Activated CD8-positive, alpha-beta T cell treated with anti-CD3 and anti-CD28 coated beads, Interleukin-2, amount 10 ng/mL, durations not matched to agents 7 days and 5 days (primary cell): Measurements from ENCODE around the gene KIAA1614. TPM values are rescaled to one million over a fixed set of nuclear protein-coding genes. Genes with fewer than 3 reads are reported as not detected.

Source experiments
- ATAC-seq: fragments of 150-1000 bp; cut with Tn5 transposase; one replicate; pipeline ENCODE4 v1.10.0; 2021; ENCODE audit warnings: moderate library complexity
- CTCF ChIA-PET: fragments of 350-600 bp; sonication (Branson Sonifier 250); formaldehyde crosslinking; loops from one replicate; lab custom pipeline; 2021; ENCODE audit warnings: antibody characterized with exemption; lab: Charles Lee
- POLR2A ChIA-PET: fragments of 350-600 bp; sonication (Branson Sonifier 250); formaldehyde crosslinking; loops from one replicate; lab custom pipeline; 2021; ENCODE audit warnings: antibody characterized with exemption; lab: Charles Lee
- DNase-seq: peaks from one replicate; pipeline ENCODE4 v3.0.0-alpha.2; 2020
- H3K27ac Mint-ChIP-seq: one replicate; pipeline ENCODE4 v1.8.0; 2021; ENCODE audit warnings: mild to moderate bottlenecking, mixed read lengths
- H3K27me3 Mint-ChIP-seq: one replicate; pipeline ENCODE4 v1.8.0; 2021; ENCODE audit warnings: low read depth, mixed read lengths
- H3K36me3 Mint-ChIP-seq: one replicate; pipeline ENCODE4 v1.8.0; 2021; ENCODE audit warnings: low read depth, mixed read lengths
- H3K4me1 Mint-ChIP-seq: one replicate; pipeline ENCODE4 v1.8.0; 2021; ENCODE audit warnings: low read depth, mixed read lengths
- H3K4me3 Mint-ChIP-seq: one replicate; pipeline ENCODE4 v1.8.0; 2021; ENCODE audit warnings: mild to moderate bottlenecking, mixed read lengths
- H3K9me3 Mint-ChIP-seq: one replicate; pipeline ENCODE4 v1.8.0; 2022; ENCODE audit warnings: mixed read lengths; ENCODE audit not compliant: insufficient read depth
- total RNA-seq, 2 experiments: library from RNA; stranded (reverse); gene quantifications; one replicate each; pipeline ENCODE4 v1.2.3, GENCODE V29; 2021

Gene KIAA1614
- total RNA-seq, result under 1 TPM; 0.13 to 0.21 TPM

- Mint-ChIP-seq H3K36me3 (no peaks in the 10 kb centered on the region), H3K9me3 (no peaks in the 10 kb centered on the region), H3K4me1 (peaks cover 8% of the 10 kb centered on the region), H3K27me3 (peaks cover 35% of the 10 kb centered on the region), H3K4me3 (peak within 1 kb of the TSS; percentile 63), H3K27ac (no peak within 1 kb of the TSS)
- CTCF ChIA-PET, result no interaction called here
- POLR2A ChIA-PET, result no interaction called here
- ATAC-seq, result peak; percentile 44
- DNase-seq, result no peak
These were observed at the start of gene KIAA1614 for GRCh38 chr1:180912801-180913565. Gene KIAA1614 (plus strand): TSS chr1:180912897. CDS start chr1:180913244, 347 bp downstream.

- DNase-seq, result peak; percentile 40
- ChIA-PET CTCF (interaction anchor here (0.6 to 5.1 kb wide), 24 partner anchors 9 to 362 kb away, joined by 3 to 80 read pairs (median 6); partner anchors contain the start of genes ACBD6 and XPR1), POLR2A (no interaction called here)
- H3K9me3 Mint-ChIP-seq, result no peaks in the 10 kb centered on the region
- no peak overlapping the region for H3K4me3 Mint-ChIP-seq
- H3K36me3 Mint-ChIP-seq, result no peaks in the 10 kb centered on the region
- no peak for ATAC-seq
- no peaks in the 10 kb centered on the region for H3K27me3 Mint-ChIP-seq
- H3K27ac Mint-ChIP-seq, result no peak overlapping the region
- H3K4me1 Mint-ChIP-seq, result no peaks in the 10 kb centered on the region
These were observed 49.4 kb upstream of the KIAA1614 start for GRCh38 chr1:180863158-180863775.

- POLR2A ChIA-PET, result interaction anchor here (0.7 to 0.8 kb wide), 2 partner anchors 56 to 286 kb away, joined by 3 read pairs; no protein-coding TSS in a partner anchor
- ATAC-seq, result no peak
These were observed 30.7 kb upstream of the KIAA1614 start for GRCh38 chr1:180881806-180882509.

GRCh38 chr1:180884588-180885300 is 28.0 kb upstream of the KIAA1614 start:
- no peaks in the 10 kb centered on the region for H3K9me3 Mint-ChIP-seq
- CTCF ChIA-PET, result interaction anchor here (0.7 to 5.6 kb wide), 5 partner anchors 36 to 540 kb away, joined by 3 to 53 read pairs (median 3); no protein-coding TSS in a partner anchor
- no peaks in the 10 kb centered on the region for H3K36me3 Mint-ChIP-seq
- no peaks in the 10 kb centered on the region for H3K4me1 Mint-ChIP-seq
- no peaks in the 10 kb centered on the region for H3K27me3 Mint-ChIP-seq
- H3K27ac Mint-ChIP-seq, result no peak overlapping the region
- DNase-seq (no peak), ATAC-seq (no peak)
- H3K4me3 Mint-ChIP-seq, result no peak overlapping the region
- POLR2A ChIA-PET, result no interaction called here

More at GRCh38 chr1:180881806-180882509, 30.7 kb upstream of the KIAA1614 start:
- DNase-seq, result no peak
- Mint-ChIP-seq H3K36me3 (no peaks in the 10 kb centered on the region), H3K9me3 (no peaks in the 10 kb centered on the region), H3K4me1 (no peaks in the 10 kb centered on the region), H3K27ac (no peak overlapping the region), H3K27me3 (no peaks in the 10 kb centered on the region), H3K4me3 (no peak overlapping the region)
- CTCF ChIA-PET, result interaction anchor here (0.6 to 5.6 kb wide), 46 partner anchors 9 to 516 kb away, joined by 3 to 53 read pairs (median 4); partner anchors contain the start of genes IER5, MR1 and STX6

GRCh38 chr1:180886338-180886737 is 26.4 kb upstream of the KIAA1614 start:
- Mint-ChIP-seq H3K36me3 (no peaks in the 10 kb centered on the region), H3K27me3 (no peaks in the 10 kb centered on the region), H3K4me1 (no peaks in the 10 kb centered on the region), H3K9me3 (no peaks in the 10 kb centered on the region), H3K4me3 (no peak overlapping the region), H3K27ac (no peak overlapping the region)
- no peak for DNase-seq
- POLR2A ChIA-PET, result no interaction called here
- CTCF ChIA-PET, result interaction anchor here (1.0 to 5.6 kb wide), 2 partner anchors 23 to 256 kb away, joined by 3 to 53 read pairs; no protein-coding TSS in a partner anchor
- no peak for ATAC-seq

- no peak for ATAC-seq
- Mint-ChIP-seq H3K27me3 (no peaks in the 10 kb centered on the region), H3K4me1 (no peaks in the 10 kb centered on the region)
These were observed 24.9 kb upstream of the KIAA1614 start for GRCh38 chr1:180887841-180888240.

GRCh38 chr1:180888870-180889269 is 23.8 kb upstream of the KIAA1614 start:
- no peak overlapping the region for H3K27ac Mint-ChIP-seq
- H3K4me3 Mint-ChIP-seq, result no peak overlapping the region
- H3K27me3 Mint-ChIP-seq, result no peaks in the 10 kb centered on the region
- H3K9me3 Mint-ChIP-seq, result no peaks in the 10 kb centered on the region
- ChIA-PET CTCF (no interaction called here), POLR2A (no interaction called here)
- H3K4me1 Mint-ChIP-seq, result peaks cover 6% of the 10 kb centered on the region
- ATAC-seq, result no peak
- no peaks in the 10 kb centered on the region for H3K36me3 Mint-ChIP-seq
- no peak for DNase-seq

More at GRCh38 chr1:180887841-180888240, 24.9 kb upstream of the KIAA1614 start:
- no peak for DNase-seq
- ChIA-PET POLR2A (no interaction called here), CTCF (no interaction called here)
- Mint-ChIP-seq H3K36me3 (no peaks in the 10 kb centered on the region), H3K4me3 (no peak overlapping the region), H3K9me3 (no peaks in the 10 kb centered on the region), H3K27ac (no peak overlapping the region)

GRCh38 chr1:180889325-180889724 is 23.4 kb upstream of the KIAA1614 start:
- POLR2A ChIA-PET, result no interaction called here
- Mint-ChIP-seq H3K27ac (no peak overlapping the region), H3K27me3 (no peaks in the 10 kb centered on the region), H3K4me3 (no peak overlapping the region), H3K9me3 (no peaks in the 10 kb centered on the region), H3K4me1 (peaks cover 7% of the 10 kb centered on the region), H3K36me3 (no peaks in the 10 kb centered on the region)
- no peak for DNase-seq
- no peak for ATAC-seq
- CTCF ChIA-PET, result no interaction called here

- Mint-ChIP-seq H3K4me3 (no peak overlapping the region), H3K27ac (no peak overlapping the region)
These were observed 20.4 kb upstream of the KIAA1614 start for GRCh38 chr1:180892272-180892671.

GRCh38 chr1:180892675-180893074 is 20.0 kb upstream of the KIAA1614 start:
- POLR2A ChIA-PET, result no interaction called here
- CTCF ChIA-PET, result interaction anchor here (0.8 kb wide), 1 partner anchor 377 kb away, joined by 3 read pairs; no protein-coding TSS in a partner anchor
- Mint-ChIP-seq H3K4me1 (peaks cover 7% of the 10 kb centered on the region), H3K36me3 (no peaks in the 10 kb centered on the region), H3K9me3 (no peaks in the 10 kb centered on the region), H3K27me3 (no peaks in the 10 kb centered on the region), H3K27ac (no peak overlapping the region), H3K4me3 (no peak overlapping the region)
- DNase-seq (no peak), ATAC-seq (no peak)

More at GRCh38 chr1:180892272-180892671, 20.4 kb upstream of the KIAA1614 start:
- ATAC-seq (no peak), DNase-seq (no peak)
- ChIA-PET CTCF (interaction anchor here (0.8 to 1.1 kb wide), 2 partner anchors 11 to 377 kb away, joined by 3 to 4 read pairs; no protein-coding TSS in a partner anchor), POLR2A (no interaction called here)
- H3K27me3 Mint-ChIP-seq, result no peaks in the 10 kb centered on the region
- H3K4me1 Mint-ChIP-seq, result peaks cover 7% of the 10 kb centered on the region
- H3K36me3 Mint-ChIP-seq, result no peaks in the 10 kb centered on the region
- no peaks in the 10 kb centered on the region for H3K9me3 Mint-ChIP-seq

GRCh38 chr1:180893614-180894013 is 19.1 kb upstream of the KIAA1614 start:
- Mint-ChIP-seq H3K36me3 (no peaks in the 10 kb centered on the region), H3K4me1 (peaks cover 7% of the 10 kb centered on the region), H3K9me3 (no peaks in the 10 kb centered on the region), H3K4me3 (no peak overlapping the region), H3K27ac (no peak overlapping the region), H3K27me3 (no peaks in the 10 kb centered on the region)
- POLR2A ChIA-PET, result no interaction called here
- ATAC-seq, result no peak
- DNase-seq, result no peak
- CTCF ChIA-PET, result no interaction called here
